Endothelial cell of umbilical vein (primary cell): Measurements from ENCODE around the gene ATP11B. TPM values are rescaled to one million over a fixed set of nuclear protein-coding genes. Genes with fewer than 3 reads are reported as not detected.

ENCODE experiments used
- BruUV-seq: library from RNA; stranded (reverse); fragments of 400-500 nt; replicated peaks from 2 replicates; lab custom pipeline; 2021; lab: Mats Ljungman, UMichigan
- CTCF ChIA-PET: fragments of 300-600, 350-600 bp; sonication (Branson Sonifier 250); formaldehyde crosslinking; loops from one replicate; lab custom pipeline; 2021; ENCODE audit warnings: antibody characterized with exemption, inconsistent platforms; lab: Charles Lee
- POLR2A ChIA-PET: fragments of 300-600, 350-600 bp; sonication (Branson Sonifier 250); formaldehyde crosslinking; loops from one replicate; lab custom pipeline; 2021; ENCODE audit warnings: antibody characterized with exemption, inconsistent platforms; lab: Charles Lee
- DNase-seq: peaks from one replicate; pipeline ENCODE4 v3.0.0-alpha.2; 2011; ENCODE audit warnings: low read depth, low spot score
- FAIRE-seq: peaks from 2 replicates; lab custom pipeline; 2011; peaks lifted over from hg19 to GRCh38; lab: Jason Lieb, UNC
- H2AFZ ChIP-seq: 2 replicates; pipeline ENCODE4 v1.6.0; 2012; ENCODE audit warnings: low read depth, low read length, control low read depth, inconsistent platforms
- H3K27ac ChIP-seq: 2 replicates; pipeline ENCODE4 v1.5.1; 2011; ENCODE audit warnings: low read depth, mild to moderate bottlenecking, control low read depth, low read length, moderate library complexity; ENCODE audit not compliant: insufficient read depth
- H3K27me3 ChIP-seq, 2 experiments: 2 replicates each; pipeline versions ENCODE4 v1.6.0 to v1.6.1; 2011; ENCODE audit warnings: low read length in 2 of 2, mixed read lengths in 1 of 2; ENCODE audit not compliant: control insufficient read depth in 2 of 2, insufficient read depth in 2 of 2
- H3K36me3 ChIP-seq, 2 experiments: 2 replicates in 1 of 2; 3 replicates in 1 of 2; pipeline ENCODE4 v1.5.1; 2011; ENCODE audit warnings: low read length in 2 of 2, mild to moderate bottlenecking in 1 of 2, moderate library complexity in 1 of 2; ENCODE audit not compliant: control insufficient read depth in 2 of 2, insufficient read depth in 2 of 2; ENCODE audit errors: extremely low read depth in 1 of 2
- H3K4me1 ChIP-seq: 3 replicates; pipeline ENCODE4 v1.5.1; 2011; ENCODE audit warnings: mild to moderate bottlenecking, low read length; ENCODE audit not compliant: control insufficient read depth, insufficient read depth; ENCODE audit errors: extremely low read depth
- H3K4me2 ChIP-seq: 2 replicates; pipeline ENCODE4 v1.6.1; 2011; ENCODE audit warnings: low read length, control low read depth, mixed read lengths; ENCODE audit not compliant: insufficient read depth
- H3K4me3 ChIP-seq, 3 experiments: fragments of 200-600 bp in 1 of 3; sonication (generic), shearing (Covaris generic) in 1 of 3; replicated peaks in 1 of 3; 2 replicates each; pipeline ENCODE4 v1.5.1; 2011 to 2016; ENCODE audit warnings: control low read depth in 3 of 3, low read length in 3 of 3, mild to moderate bottlenecking in 2 of 3, inconsistent platforms in 1 of 3, low read depth in 1 of 3, moderate library complexity in 1 of 3; ENCODE audit not compliant: insufficient read depth in 1 of 3
- H3K79me2 ChIP-seq: 2 replicates; pipeline ENCODE4 v1.6.0; 2012; ENCODE audit warnings: low read length, inconsistent platforms; ENCODE audit not compliant: control insufficient read depth, insufficient read depth
- H3K9ac ChIP-seq: replicated peaks from 2 replicates; pipeline ENCODE3; 2011; ENCODE audit warnings: low read length, control low read depth; ENCODE audit not compliant: insufficient read depth; ENCODE audit errors: extremely low read depth
- H3K9me1 ChIP-seq: replicated peaks from 3 replicates; pipeline ENCODE4 v1.6.0; 2011; ENCODE audit warnings: mild to moderate bottlenecking, low read length; ENCODE audit not compliant: control insufficient read depth, insufficient read depth; ENCODE audit errors: extremely low read depth
- H3K9me3 ChIP-seq: replicated peaks from 2 replicates; pipeline ENCODE4 v1.5.1; 2012; ENCODE audit warnings: low read length, inconsistent platforms; ENCODE audit not compliant: control insufficient read depth, insufficient read depth
- H4K20me1 ChIP-seq: replicated peaks from 2 replicates; pipeline ENCODE3; 2011; ENCODE audit warnings: mild to moderate bottlenecking, low read length; ENCODE audit not compliant: control insufficient read depth, insufficient read depth; ENCODE audit errors: extremely low read depth
- CTCF ChIP-seq, 2 donors: IDR thresholded peaks; 1 replicate in 1 of 2; 2 replicates in 1 of 2; pipeline ENCODE4 v1.5.1; 2011; ENCODE audit warnings: low read length in 2 of 2, mild to moderate bottlenecking in 2 of 2, moderate library complexity in 2 of 2, control low read depth in 1 of 2, inconsistent platforms in 1 of 2, low read depth in 1 of 2; ENCODE audit not compliant: insufficient read depth in 1 of 2; ENCODE audit errors: extremely low read depth in 1 of 2
- EZH2 ChIP-seq: IDR thresholded peaks from 2 replicates; pipeline ENCODE4 v1.6.1; 2012; ENCODE audit warnings: borderline replicate concordance, low read depth, mild to moderate bottlenecking, moderate library complexity, low read length, inconsistent platforms; ENCODE audit not compliant: severe bottlenecking
- GATA2 ChIP-seq: IDR thresholded peaks from 2 replicates; pipeline ENCODE4 v1.7.0; 2011; ENCODE audit warnings: low read depth, mild to moderate bottlenecking, moderate library complexity, mixed read lengths, low read length; ENCODE audit not compliant: insufficient read length, insufficient read depth
- JUN ChIP-seq: IDR thresholded peaks from 2 replicates; pipeline ENCODE4 v1.6.1; 2011; ENCODE audit warnings: borderline replicate concordance, low read depth; ENCODE audit not compliant: insufficient read length, insufficient read depth
- MAX ChIP-seq: IDR thresholded peaks from 2 replicates; pipeline ENCODE4 v1.6.1; 2011; ENCODE audit not compliant: insufficient read depth, insufficient read length
- MYC ChIP-seq: IDR thresholded peaks from one replicate; pipeline ENCODE4 v1.6.1; 2011; ENCODE audit warnings: mild to moderate bottlenecking, low read depth, low read length
- POLR2AphosphoS5 ChIP-seq: IDR thresholded peaks from 2 replicates; pipeline ENCODE4 v1.6.1; 2012; ENCODE audit warnings: low read depth, mild to moderate bottlenecking, control low read depth, low read length, moderate library complexity; ENCODE audit not compliant: insufficient read depth
- dilution Hi-C: fragments of 300-500 bp; cut with MboI; formaldehyde crosslinking; loops from one replicate; pipeline ENCODE4 v1.15.0; 2019; ENCODE audit warnings: low sequenced_read_pairs; ENCODE audit not compliant: extremely low pct_ligation_motif_present
- intact Hi-C: fragments of 100-400 bp; cut with micrococcal nuclease; formaldehyde crosslinking; loops from one replicate; pipeline ENCODE4 v1.10.0; 2022
- polyA plus RNA-seq, 4 experiments: library from polyadenylated mRNA; depleted of rRNA in 3 of 4; stranded (reverse) in 3 of 4; unstranded in 1 of 4; fragments of >200 nt; gene quantifications; 2 replicates each; pipeline versions ENCODE4 v1.2.1 to v1.2.3, GENCODE V29; 2011 to 2012; ENCODE audit warnings: missing spikeins in 1 of 4
- total RNA-seq: library from RNA; stranded (reverse); gene quantifications from 2 replicates; pipeline ENCODE4 v1.2.3, GENCODE V29; 2021

The ATP11B gene
- total and polyA plus RNA-seq, 2 donors (not counting 3 experiments of a cell fraction or from before 2014, with no cell fraction given): 10.1 to 49.3 TPM

- H4K20me1 ChIP-seq: no peaks in the 10 kb centered on the region
- H3K9me1 ChIP-seq: no peaks in the 10 kb centered on the region
- no peak overlapping the region for H2AFZ ChIP-seq
- ChIA-PET POLR2A (no interaction called here), CTCF (no interaction called here)
- TF ChIP-seq POLR2AphosphoS5 (no peak), EZH2 (no peak), GATA2 (no peak), CTCF (IDR thresholded peaks at IDR 0.05; ENCODE audit: extremely low read depth in 1 of 2, insufficient read depth in 1 of 2, low read depth in 1 of 2, low read length in 2 of 2) (no peak), MYC (no peak), JUN (no peak), MAX (no peak)
- intact Hi-C loops (no loop called here), dilution Hi-C loops (no loop called here)
- H3K4me1 ChIP-seq: peaks cover 25% of the 10 kb centered on the region
- FAIRE-seq (no peak), DNase-seq (no peak)
- H3K27ac ChIP-seq: no peak overlapping the region
- H3K79me2 ChIP-seq: no peaks in the 10 kb centered on the region
- H3K4me2 ChIP-seq: no peak overlapping the region
- no TSS peak for BruUV-seq
- H3K4me3 ChIP-seq: no peak overlapping the region
- no peak overlapping the region for H3K9ac ChIP-seq
- H3K9me3 ChIP-seq: no peaks in the 10 kb centered on the region
- no peaks in the 10 kb centered on the region for H3K36me3 ChIP-seq
- no peaks in the 10 kb centered on the region for H3K27me3 ChIP-seq
Measured at GRCh38 chr3:182784542-182784941, 8.8 kb upstream of the ATP11B start.
